Panc1 (cell line): ENCODE data around the gene FBLIM1.
"Not testable (repeated sequence)": the region's sequence is repeated elsewhere in the genome, so short reads cannot be mapped to it uniquely, and the experiment has no call there.

Experiments
- CTCF ChIP-seq: fragments of 450-650 bp; IDR thresholded peaks from 2 replicates; pipeline ENCODE4 v1.5.1; 2017; ENCODE audit warnings: mild to moderate bottlenecking
- TCF7L2 ChIP-seq: IDR thresholded peaks from 2 replicates; pipeline ENCODE4 v1.6.1; 2011; ENCODE audit warnings: mild to moderate bottlenecking, low read depth, low read length, inconsistent platforms

GRCh38 chr1:15807549-15807948 is 49.0 kb downstream of the FBLIM1 start, which contains the start of gene UQCRHL:
- TF ChIP-seq CTCF, TCF7L2: not testable (repeated sequence)
